Posterior cingulate gyrus (tissue), 11 donors: ENCODE data around the gene RNPEP.
A peak's percentile ranks its signal among the peaks of the same experiment; 100 is the strongest.
"Not testable (repeated sequence)": the region's sequence is repeated elsewhere in the genome, so short reads cannot be mapped to it uniquely, and the experiment has no call there.

Experiments used
- DNase-seq, 10 donors: peaks; one replicate each; pipeline versions ENCODE4 v3.0.0 to v3.0.0-alpha.2; 2020 to 2021; ENCODE audit warnings: mixed read lengths in 3 of 10
- intact Hi-C: fragments of 100-400 bp; cut with DNase I; formaldehyde crosslinking; loops from one replicate; pipeline ENCODE4 v1.15.1; 2023

Gene RNPEP, protein sequence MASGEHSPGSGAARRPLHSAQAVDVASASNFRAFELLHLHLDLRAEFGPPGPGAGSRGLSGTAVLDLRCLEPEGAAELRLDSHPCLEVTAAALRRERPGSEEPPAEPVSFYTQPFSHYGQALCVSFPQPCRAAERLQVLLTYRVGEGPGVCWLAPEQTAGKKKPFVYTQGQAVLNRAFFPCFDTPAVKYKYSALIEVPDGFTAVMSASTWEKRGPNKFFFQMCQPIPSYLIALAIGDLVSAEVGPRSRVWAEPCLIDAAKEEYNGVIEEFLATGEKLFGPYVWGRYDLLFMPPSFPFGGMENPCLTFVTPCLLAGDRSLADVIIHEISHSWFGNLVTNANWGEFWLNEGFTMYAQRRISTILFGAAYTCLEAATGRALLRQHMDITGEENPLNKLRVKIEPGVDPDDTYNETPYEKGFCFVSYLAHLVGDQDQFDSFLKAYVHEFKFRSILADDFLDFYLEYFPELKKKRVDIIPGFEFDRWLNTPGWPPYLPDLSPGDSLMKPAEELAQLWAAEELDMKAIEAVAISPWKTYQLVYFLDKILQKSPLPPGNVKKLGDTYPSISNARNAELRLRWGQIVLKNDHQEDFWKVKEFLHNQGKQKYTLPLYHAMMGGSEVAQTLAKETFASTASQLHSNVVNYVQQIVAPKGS

DNA sequence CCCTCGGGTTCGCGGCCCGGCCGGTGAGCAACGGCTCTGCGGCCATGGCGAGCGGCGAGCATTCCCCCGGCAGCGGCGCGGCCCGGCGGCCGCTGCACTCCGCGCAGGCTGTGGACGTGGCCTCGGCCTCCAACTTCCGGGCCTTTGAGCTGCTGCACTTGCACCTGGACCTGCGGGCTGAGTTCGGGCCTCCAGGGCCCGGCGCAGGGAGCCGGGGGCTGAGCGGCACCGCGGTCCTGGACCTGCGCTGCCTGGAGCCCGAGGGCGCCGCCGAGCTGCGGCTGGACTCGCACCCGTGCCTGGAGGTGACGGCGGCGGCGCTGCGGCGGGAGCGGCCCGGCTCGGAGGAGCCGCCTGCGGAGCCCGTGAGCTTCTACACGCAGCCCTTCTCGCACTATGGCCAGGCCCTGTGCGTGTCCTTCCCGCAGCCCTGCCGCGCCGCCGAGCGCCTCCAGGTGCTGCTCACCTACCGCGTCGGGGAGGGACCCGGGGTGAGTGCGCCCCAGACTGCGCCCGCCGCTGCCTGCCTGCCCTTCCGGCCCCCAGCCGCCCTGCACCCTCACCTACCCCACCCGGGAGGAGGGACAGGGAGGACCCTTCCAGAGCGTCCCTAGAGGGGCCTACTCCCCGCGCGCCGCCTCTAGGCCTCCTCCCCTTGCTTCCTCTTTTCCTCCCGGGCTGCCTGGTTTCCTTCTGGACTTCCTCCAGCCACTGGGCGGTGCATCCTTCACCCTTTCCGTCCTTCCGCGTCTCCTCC lies at the start of gene RNPEP:
Gene RNPEP, plus strand, starts transcription at position 26 of the 757 bp plus-strand sequence. Its CDS starts 19 bp downstream, at position 45.
- DNase-seq = peak; percentile 38 to 90 (median 51)
- intact Hi-C loops = no loop called here

DNA sequence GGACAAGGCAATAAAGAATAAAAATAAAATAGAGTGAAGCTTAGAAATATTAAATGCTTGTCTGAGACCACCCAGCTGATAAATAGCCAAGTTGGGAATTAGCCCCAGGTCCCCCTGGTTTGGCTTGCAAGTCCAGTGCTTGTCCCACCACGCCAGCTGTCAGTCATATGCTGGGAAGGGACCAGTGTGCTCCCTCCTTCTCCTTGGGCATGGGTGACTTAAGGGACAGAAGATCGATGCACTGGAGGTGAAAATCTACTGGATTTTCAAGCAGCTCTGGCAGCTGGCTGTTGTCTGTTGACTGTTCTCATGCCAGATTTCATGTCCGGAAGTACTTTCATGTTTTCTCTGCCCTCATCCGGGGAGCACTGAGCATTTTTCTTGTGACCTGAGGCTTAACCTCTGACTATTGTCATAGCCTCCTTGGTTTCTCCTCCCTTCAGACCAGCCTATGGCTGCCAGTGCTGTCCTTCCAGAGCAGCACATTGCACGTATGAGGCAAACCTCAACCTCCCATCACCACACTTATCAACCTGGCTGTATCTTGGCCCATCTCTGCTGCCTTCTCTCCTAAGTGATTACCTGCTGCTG lies 48.5 kb upstream of the RNPEP start:
- no peak for DNase-seq
- intact Hi-C loops = no loop called here

DNA sequence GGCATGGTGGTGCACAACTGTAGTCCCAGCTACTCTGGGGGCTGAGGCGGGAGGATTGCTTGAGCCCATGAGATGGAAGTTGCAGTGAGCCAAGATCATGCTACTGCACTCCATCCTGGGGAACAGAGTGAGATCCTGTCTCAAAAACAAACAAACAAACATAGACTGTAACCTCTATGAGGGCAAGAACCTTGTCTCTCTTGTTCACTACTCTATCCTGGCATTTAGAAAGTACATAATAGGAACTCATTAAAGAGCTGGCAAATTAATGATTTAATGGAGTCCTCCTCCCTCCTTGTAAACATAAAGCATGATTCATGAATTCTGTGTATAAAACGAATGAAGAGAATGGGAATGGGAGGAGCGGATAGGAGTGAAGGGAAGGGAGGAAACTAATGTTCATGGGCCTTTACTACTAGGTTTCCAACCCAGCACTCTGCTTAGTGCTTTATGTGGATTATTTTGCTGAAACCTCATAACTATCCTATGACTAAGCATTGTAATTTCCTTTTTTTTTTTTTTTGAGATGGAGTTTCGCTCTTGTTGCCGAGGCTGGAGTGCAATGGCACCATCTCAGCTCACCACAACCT lies 44.7 kb upstream of the RNPEP start:
- intact Hi-C loops = no loop called here
- DNase-seq = no peak

DNA sequence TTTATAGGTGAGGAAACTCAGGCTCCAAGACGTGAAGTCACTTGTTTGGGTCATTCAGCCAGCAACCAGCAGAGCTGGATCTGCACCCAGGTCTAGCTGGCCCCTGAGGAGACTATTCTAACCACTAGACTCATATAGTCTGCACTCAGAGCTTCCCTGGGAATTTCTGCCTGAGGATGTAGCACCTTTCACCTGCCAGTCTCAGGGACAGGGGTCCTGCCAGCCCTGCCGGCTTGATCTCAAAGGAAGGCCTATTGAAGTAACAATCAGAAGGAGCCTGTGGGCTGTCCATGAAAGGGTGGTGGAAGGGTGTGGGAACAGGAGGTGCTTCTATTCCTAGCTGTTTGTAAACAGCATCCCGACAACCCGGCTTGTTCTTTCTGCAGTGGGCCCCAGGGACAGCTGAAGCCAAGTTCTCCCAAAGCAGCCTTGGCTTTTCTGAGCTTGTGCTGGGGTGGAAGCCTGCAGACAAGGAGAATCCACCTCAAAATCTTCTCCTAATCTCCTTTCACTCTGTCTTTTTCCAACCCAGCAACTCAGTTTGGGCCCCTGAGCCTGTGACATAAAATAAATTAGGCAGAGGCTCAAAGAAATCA lies 43.9 kb upstream of the RNPEP start:
- no peak for DNase-seq
- intact Hi-C loops = no loop called here

DNA sequence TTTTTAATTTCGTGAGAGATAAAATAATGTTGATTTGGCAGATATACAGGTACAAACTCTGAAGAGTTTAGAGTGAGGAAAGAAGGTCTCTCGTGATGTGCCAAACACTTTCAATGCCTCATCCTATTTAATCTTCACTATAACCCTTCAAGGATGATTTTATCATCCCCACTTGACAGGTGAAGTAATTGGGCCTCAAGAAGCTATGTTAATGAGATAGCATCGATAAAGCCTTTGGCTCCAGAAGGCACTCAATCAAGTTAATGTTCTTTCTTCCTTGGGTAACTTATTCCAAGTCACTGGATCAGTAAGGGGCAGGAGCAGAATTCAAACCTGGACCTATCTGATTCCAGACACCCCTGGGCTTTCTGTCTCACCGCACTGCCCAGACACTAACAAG lies 43.3 kb upstream of the RNPEP start:
- no peak for DNase-seq
- intact Hi-C loops = no loop called here

DNA sequence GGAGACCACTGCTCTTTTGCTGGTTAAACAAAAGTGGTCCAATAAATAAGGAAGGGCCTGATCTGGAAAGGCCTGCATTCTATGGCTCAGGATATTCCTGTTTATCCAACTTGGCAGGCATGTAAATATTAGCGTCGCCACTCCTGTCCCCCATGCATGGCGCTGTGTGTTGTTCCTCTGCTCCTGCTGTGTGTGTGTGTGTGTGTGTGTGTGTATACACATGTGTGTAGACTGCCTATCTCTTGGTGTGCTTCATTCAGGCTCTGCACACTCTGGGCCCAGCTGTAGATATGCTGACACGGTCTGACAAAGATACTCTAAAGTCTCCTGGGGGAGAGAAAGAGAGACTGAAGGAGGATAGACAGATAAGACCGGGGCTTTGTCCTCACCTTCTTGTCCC lies 42.9 kb upstream of the RNPEP start:
- intact Hi-C loops = no loop called here
- DNase-seq = no peak

DNA sequence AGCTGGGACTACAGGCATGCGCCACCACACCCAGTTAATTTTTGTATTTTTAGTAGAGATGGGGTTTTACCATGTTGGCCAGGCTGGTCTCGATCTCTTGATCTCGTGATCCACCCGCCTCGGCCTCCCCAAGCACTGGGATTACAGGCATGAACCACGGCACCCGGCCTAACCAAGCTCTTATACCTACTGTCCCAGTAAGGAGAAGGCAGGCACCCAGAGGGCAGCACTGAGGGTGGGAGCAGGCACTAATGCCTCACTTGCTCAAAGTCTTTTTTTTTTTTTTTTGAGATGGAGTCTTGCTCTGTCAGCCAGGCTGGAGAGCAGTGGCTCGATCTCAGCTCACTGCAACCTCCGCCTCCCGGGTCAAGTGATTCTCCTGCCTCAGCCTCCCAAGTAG lies 42.1 kb upstream of the RNPEP start:
- intact Hi-C loops, DNase-seq: not testable (repeated sequence)

DNA sequence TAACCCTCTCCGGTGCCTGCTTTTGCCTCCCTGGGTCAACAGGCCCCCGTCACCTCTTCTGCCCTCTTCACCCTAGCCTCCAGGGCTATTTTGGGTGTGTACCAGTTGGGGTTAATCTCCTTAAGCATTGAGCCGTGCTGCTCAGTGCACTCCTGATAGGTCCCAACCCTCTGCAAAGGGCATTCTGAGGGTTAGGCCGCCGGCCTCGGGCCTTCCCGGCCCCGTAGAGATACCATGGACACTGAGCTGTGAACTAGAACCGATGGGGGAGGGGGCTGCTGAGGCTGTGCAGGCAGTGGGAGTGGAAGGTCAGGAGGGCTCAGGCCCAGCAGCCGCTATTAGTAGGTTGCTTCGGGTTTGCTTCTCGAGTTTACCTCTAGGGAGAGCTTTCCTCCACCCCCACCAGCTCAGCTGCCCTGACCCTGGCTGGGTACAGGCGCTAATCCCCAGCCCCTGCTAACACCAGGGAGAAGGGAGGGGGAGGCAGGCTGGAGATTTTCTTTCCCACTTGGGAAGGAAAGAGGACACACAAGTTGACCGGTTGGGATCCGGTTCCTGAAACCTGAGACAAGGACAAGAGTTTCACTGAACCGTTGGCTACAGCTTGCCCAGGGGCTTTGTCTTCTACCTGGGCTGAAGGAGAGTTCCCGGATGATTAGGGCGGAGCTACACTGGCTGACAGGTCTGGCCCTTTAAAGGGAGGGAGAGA lies 40.9 kb upstream of the RNPEP start:
- intact Hi-C loops = no loop called here
- DNase-seq = no peak

DNA sequence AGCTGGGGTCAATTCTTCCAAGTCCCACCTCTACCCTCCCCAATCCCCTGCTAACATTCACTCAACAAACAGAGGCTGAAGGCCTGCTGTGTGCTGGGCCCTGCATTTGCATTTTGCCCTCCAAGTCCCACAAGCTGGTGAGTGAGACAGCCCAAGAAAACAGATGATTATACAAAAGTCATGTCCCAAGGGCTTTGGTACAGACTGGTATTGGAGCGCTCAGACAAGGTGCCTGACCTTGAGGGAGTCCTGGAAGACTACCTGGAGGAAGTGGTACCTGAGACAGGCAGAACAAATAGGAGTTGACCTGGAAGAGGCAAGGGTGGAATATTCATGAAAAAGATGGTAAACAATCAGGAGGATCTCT lies 40.3 kb upstream of the RNPEP start:
- intact Hi-C loops = no loop called here
- no peak for DNase-seq

DNA sequence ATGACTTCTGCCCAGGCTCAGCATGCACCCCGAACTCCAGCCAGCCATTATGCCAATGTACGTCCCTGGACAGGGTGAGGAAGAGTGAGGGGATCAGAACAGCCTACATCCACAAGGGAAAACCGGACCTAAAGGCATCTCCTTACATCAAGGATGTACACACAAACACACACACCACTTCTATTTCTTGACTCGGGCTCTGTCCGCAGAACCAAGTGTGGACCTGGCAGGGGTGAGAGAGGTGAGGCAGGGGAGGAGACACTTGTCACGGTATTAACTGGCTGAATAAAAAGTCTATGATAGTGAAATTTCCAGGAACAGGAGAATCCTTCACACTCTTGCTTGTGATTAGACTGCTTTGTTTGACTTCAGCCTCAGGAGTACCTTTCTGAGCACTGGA lies 38.4 kb upstream of the RNPEP start:
- DNase-seq = no peak
- intact Hi-C loops = no loop called here

DNA sequence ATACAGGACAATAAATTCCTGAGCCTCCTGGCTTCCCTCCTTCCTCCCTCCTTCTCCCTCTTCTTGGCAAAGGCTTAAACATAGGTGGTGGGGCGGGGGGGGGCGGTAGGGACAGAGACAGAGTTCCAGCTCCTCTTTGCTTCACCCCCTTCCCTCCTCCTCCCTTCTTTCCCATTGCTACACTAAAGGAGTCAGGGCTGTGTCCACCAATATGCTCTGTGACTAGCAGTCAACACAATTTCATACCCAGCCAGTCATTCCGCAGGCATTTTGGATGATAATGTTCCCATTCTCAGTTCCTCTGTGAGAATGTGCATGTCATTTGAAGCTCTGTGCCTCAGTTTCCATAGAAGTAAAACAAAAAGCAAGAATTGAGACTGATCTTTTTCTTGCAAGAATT lies 37.8 kb upstream of the RNPEP start:
- no peak for DNase-seq
- intact Hi-C loops = no loop called here

DNA sequence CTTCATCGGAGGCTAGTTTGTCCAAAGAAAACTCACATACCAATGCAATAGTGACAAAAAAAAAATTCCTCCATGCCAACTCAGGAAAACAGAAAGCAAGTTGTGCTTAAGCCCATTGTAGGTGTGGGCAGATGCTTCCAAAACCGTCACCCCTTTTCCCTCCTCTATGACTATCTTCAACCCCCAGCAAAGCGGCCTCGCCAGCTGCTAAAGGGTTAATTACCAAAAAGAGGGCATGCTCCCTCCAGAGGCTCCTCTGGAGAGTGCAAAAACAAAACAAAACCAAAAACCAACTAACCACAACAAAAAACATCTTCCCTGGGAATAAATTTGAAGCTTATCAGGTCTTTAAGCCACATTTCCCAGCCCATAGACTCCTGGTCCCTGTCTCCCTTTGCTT lies 37.3 kb upstream of the RNPEP start:
- no peak for DNase-seq
- intact Hi-C loops = no loop called here

DNA sequence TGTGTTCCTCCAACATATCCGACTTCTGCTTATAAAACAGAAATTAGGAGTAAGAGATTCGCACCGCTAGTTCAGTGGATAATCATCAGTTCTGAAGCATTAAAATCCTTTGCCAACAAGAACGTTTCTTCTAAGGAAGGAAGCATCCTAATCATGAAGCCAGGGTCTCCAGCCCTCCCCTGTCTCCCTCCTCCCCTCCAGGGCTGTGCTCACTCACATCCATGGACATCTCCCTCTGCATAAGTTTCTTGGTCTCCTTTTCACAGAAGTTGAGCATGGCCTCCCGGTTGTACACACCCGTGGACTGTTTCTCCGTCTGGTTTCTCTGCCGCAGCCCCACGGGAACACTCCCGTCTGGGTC lies 36.6 kb upstream of the RNPEP start:
- intact Hi-C loops = no loop called here
- DNase-seq = no peak

DNA sequence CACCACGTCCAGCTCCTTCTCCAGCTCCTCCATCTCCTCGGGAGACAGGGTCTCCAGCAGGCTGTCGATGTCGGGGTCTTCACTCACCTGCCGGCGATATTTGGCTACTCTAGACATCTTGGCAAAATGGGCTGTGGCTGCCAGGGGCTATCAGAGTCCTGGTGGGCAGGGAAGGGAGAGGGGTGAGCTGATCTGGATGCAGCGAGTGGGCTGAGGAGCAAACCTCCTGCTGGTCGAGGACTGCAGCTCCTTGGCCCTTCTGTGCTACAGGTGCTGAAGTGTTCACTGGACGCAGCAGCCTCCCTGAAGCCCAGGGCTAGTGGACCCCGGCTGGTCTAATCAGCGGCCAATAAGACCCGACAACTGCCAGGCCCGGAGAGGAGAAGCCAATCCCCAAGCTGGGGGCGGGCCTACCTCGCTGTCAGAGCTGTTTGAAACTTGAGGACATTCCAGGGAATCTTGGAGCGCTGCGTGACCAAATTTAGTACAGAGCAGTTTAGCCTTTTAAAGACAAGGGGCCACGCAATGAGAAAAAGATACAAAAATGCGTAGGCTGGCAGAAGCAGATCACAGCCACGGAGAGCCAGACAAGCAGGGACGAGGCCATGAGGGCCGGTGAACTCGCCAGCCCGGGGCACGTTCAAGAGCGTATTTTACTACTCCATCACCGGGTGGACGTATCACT lies 36.1 kb upstream of the RNPEP start, which contains the start of gene LMOD1:
Gene LMOD1, minus strand, starts transcription at position 325 of the 685 bp plus-strand sequence. Its CDS starts 208 bp downstream, at position 117.
- intact Hi-C loops = no loop called here
- DNase-seq = peak; percentile 40 to 95 (median 64)

DNA sequence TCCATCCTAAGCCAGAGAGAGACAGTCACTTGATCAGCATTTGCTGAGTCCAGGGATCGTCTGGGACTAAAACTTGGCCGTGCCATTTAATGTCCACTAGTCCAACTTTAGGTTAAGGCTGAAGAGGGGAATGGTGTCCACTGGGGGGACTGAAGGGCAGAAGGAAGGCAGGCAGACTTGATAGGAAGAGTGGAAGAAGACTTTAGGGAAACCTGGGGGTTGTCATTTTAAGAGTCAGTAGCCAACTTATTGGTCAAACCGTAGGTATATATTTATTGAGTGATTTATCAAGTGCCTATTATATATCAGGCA lies 34.8 kb upstream of the RNPEP start:
- intact Hi-C loops = no loop called here

DNA sequence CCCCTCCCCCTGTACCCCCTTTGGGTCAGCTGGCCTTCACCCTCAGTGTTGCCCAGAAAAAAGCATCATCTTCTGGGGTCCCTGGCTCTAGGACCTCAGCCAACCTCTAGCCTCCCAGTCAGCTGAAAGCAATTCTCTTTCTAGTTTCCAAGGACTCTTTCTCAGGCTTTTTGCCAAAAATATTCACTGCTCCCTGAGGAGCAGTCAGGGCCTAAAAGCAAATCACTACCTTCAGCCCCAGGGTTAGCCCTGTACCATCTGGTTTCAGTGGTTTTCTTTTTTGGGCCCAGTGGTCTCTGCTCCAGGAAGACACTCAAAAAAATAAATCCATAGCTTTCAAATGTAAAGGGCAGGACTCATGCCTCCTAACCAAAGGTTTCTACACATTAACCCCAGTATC lies 33.0 kb upstream of the RNPEP start:
- intact Hi-C loops = no loop called here
- DNase-seq = no peak

More for the DNA sequence above, 34.8 kb upstream of the RNPEP start:
- DNase-seq = no peak

DNA sequence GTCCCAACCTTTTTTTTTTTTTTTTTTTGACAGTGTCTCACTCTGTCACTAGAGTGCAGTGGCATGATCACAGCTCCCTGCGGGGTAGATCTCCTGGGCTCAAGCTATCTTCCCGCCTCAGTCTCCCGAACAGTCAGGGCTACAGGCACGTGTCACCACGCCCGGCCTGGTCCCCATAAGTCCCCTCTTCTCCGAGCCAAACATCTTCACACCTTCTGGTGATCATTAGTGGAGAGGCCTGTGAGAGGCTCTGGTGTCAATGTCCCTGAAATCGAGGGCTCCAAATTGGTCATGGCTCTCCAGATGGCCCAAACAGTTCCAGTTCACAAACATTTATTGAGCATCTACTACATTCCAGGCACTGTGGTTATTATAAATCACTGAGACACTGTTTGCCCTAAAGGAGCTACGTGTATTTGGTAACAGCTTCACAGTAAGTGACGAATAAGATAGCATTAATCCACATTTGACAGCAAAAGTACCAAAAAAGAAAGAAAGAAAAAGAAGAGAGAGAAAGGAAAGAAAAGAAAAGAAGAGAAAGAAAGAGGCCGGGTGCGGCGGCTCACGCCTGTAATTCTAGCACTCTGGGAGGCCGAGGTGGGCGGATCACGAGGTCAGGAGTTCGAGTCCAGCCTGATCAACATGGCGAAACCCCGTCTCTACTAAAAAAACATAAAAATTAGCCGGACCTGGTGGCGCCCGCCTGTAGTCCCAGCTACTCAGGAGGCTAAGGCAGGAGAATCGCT lies 28.0 kb upstream of the RNPEP start:
- intact Hi-C loops = loop anchor here (5.0 kb wide), 1 partner anchor 57 kb away; no protein-coding TSS in a partner anchor
- no peak for DNase-seq

DNA sequence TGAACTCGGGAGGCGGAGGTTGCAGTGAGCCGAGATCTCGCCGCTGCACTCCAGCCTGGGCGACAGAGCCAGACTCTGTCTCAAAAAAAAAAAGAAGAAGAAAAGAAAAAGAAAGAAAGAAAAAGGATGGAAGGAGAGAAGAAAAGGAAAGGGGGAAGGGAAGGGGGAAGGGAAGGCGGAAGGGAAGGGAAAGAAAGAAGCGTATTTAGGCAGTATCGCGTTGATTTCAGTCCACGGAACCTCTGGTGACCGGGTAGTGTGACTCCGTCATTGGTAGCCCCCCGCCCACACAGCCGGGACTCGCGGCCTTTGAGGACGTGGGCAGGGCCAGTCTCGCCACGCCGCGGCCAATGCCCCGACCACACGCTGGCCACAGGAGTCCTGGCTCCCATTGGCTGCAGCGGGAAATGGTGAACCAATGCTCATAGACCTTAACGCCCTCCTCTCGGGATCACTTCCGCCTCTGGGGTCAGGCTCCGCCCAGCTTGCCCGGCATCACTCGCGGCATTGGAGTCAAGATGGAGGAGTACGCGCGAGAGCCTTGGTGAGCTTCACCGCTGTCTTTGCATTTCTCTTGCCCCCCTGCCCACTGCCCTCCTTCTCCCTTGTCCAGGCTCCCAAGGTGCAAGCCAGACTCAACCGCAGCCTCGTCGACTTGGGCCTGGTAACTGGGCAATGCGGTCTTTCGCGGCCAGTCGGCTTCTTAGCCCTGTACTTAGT lies 27.3 kb upstream of the RNPEP start, which contains the start of gene TIMM17A:
Gene TIMM17A, plus strand, starts transcription at position 495 of the 720 bp plus-strand sequence. Its CDS starts 24 bp downstream, at position 519.
- intact Hi-C loops = loop anchor here (5.0 kb wide), 1 partner anchor 58 kb away; no protein-coding TSS in a partner anchor

More for the DNA sequence above, 27.3 kb upstream of the RNPEP start, which contains the start of gene TIMM17A:
- peak; percentile 95 to 99 (median 98) for DNase-seq
